ENCODE measurements around the gene TNS4.

Gene TNS4

GRCh38 chr17:40534371-40535189 is 33.2 kb upstream of the TNS4 start:
- no peak for TF ChIP-seq CTCF (IDR thresholded peaks at IDR 0.05; ENCODE audit: borderline replicate concordance, control extremely low read depth, extremely low read depth, insufficient read depth, missing control alignments)
- in situ Hi-C loops (cut with MboI; ENCODE audit: low sequenced_read_pairs, unreplicated experiment): loop anchor here (5.0 to 10.0 kb wide), 3 partner anchors 90 to 240 kb away; partner anchors contain the start of genes GJD3 and IGFBP4
- no peak for DNase-seq (ENCODE audit: low spot score)

GRCh38 chr17:40533896-40534295 is 32.5 kb upstream of the TNS4 start:
- TF ChIP-seq CTCF (IDR thresholded peaks at IDR 0.05; ENCODE audit: borderline replicate concordance, control extremely low read depth, extremely low read depth, insufficient read depth, missing control alignments): no peak
- in situ Hi-C loops (cut with MboI; ENCODE audit: low sequenced_read_pairs, unreplicated experiment): loop anchor here (5.0 to 10.0 kb wide), 3 partner anchors 89 to 239 kb away; partner anchors contain the start of genes GJD3 and IGFBP4
- DNase-seq (ENCODE audit: low spot score): no peak

- no peak for DNase-seq (ENCODE audit: low spot score)
- TF ChIP-seq CTCF (IDR thresholded peaks at IDR 0.05; ENCODE audit: borderline replicate concordance, control extremely low read depth, extremely low read depth, insufficient read depth, missing control alignments): no peak
- in situ Hi-C loops (cut with MboI; ENCODE audit: low sequenced_read_pairs, unreplicated experiment): loop anchor here (5.0 to 10.0 kb wide), 3 partner anchors 88 to 238 kb away; partner anchors contain the start of genes GJD3 and IGFBP4
Observed at GRCh38 chr17:40532520-40533253, 31.3 kb upstream of the TNS4 start.

- DNase-seq (ENCODE audit: low spot score): peak; percentile 61
- no peak for TF ChIP-seq CTCF (IDR thresholded peaks at IDR 0.05; ENCODE audit: borderline replicate concordance, control extremely low read depth, extremely low read depth, insufficient read depth, missing control alignments)
- in situ Hi-C loops (cut with MboI; ENCODE audit: low sequenced_read_pairs, unreplicated experiment): loop anchor here (5.0 to 10.0 kb wide), 3 partner anchors 87 to 237 kb away; partner anchors contain the start of genes GJD3 and IGFBP4
Observed at GRCh38 chr17:40531051-40531991, 29.9 kb upstream of the TNS4 start.

- in situ Hi-C loops (cut with MboI; ENCODE audit: low sequenced_read_pairs, unreplicated experiment): loop anchor here (5.0 to 10.0 kb wide), 3 partner anchors 86 to 236 kb away; partner anchors contain the start of genes GJD3 and IGFBP4
- TF ChIP-seq CTCF (IDR thresholded peaks at IDR 0.05; ENCODE audit: borderline replicate concordance, control extremely low read depth, extremely low read depth, insufficient read depth, missing control alignments): no peak
- no peak for DNase-seq (ENCODE audit: low spot score)
Observed at GRCh38 chr17:40530531-40530994, 29.1 kb upstream of the TNS4 start.
